Measurements from ENCODE around the gene FUT8.

DNA sequence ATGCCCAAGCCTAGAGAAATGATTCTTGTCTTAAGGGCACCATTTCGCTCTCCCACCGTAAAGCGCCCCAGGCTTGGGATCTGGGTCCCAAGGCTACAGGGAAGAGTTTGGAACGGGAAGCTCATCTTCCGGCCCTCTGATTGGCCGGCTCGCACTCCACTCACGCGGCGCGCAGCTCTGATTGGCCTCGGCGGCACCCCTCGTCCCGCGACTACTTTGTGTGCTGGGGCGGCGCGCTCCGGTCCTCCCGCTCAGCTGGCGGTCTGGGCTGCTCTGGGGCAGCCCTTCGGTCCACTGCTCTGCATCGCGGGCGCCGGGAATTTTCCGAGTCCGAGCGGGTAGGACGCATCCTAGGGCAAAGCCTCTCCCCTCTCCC, 886 bp upstream of the FUT8 start:
- TF ChIP-seq, protein P1, sequence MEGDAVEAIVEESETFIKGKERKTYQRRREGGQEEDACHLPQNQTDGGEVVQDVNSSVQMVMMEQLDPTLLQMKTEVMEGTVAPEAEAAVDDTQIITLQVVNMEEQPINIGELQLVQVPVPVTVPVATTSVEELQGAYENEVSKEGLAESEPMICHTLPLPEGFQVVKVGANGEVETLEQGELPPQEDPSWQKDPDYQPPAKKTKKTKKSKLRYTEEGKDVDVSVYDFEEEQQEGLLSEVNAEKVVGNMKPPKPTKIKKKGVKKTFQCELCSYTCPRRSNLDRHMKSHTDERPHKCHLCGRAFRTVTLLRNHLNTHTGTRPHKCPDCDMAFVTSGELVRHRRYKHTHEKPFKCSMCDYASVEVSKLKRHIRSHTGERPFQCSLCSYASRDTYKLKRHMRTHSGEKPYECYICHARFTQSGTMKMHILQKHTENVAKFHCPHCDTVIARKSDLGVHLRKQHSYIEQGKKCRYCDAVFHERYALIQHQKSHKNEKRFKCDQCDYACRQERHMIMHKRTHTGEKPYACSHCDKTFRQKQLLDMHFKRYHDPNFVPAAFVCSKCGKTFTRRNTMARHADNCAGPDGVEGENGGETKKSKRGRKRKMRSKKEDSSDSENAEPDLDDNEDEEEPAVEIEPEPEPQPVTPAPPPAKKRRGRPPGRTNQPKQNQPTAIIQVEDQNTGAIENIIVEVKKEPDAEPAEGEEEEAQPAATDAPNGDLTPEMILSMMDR (IDR thresholded peaks at IDR 0.05), result no peak
- TF ChIP-seq POLR2A (IDR thresholded peaks at IDR 0.05), result peak in 2 of 4 donors; percentile 69 to 78
